KBM-7 (cell line): ENCODE data around the gene KCNJ14.

Experiments
- DNase-seq: peaks from one replicate; pipeline ENCODE4 v3.0.0-alpha.2; 2015
- in situ Hi-C: fragments of 300-500 bp; cut with MboI; formaldehyde crosslinking; loops from 2 replicates; pipeline ENCODE4 v1.14.3; 2020; ENCODE audit warnings: low sequenced_read_pairs, low pct_unique_long_range_greater_than_20kb, mixed read lengths

KCNJ14 gene

GRCh38 chr19:48497728-48498594 is 42.6 kb downstream of the KCNJ14 start:
- no peak for DNase-seq
- in situ Hi-C loops = no loop called here

- DNase-seq = no peak
- in situ Hi-C loops = no loop called here
Observed at GRCh38 chr19:48498595-48499311, 43.4 kb downstream of the KCNJ14 start.

DNA sequence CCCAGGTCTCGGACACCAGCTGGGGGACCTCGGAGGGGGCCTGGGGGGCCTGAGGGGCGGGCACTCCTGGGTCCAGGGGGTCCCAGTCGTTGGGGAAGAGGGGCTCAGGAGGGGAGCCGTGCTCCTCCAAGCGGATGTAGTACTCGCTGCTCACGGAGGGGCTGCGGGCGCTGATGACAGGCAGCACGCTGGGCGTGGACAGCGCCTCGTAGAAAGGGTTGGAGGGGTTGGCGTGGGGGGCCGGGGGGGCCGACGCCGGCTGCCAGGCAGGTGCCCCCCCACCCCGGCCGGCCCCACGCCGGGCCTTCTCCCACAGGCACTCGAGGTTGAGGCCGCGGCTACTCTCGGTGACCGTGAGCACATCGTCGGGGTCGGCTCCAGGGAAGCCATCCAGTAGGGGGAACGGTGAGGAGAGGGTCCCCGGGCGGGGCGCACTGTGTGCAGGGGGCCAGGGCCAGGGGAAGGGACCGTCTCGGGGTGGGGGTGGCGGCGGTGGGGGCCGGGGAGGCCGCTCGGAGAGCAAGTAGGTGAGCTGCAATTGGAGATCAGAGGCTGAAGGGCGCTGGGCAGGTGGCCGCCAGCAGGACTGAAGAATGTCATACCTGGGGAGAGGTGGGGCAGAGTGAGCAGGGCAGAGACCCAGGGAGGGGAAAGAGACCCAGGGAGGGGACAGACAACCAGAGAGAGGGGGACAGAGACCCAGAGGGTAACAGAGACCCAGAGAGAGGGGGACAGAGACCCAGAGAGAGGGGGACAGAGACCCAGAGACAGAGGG is 44.1 kb downstream of the KCNJ14 start:
- DNase-seq = no peak
- in situ Hi-C loops = no loop called here

DNA sequence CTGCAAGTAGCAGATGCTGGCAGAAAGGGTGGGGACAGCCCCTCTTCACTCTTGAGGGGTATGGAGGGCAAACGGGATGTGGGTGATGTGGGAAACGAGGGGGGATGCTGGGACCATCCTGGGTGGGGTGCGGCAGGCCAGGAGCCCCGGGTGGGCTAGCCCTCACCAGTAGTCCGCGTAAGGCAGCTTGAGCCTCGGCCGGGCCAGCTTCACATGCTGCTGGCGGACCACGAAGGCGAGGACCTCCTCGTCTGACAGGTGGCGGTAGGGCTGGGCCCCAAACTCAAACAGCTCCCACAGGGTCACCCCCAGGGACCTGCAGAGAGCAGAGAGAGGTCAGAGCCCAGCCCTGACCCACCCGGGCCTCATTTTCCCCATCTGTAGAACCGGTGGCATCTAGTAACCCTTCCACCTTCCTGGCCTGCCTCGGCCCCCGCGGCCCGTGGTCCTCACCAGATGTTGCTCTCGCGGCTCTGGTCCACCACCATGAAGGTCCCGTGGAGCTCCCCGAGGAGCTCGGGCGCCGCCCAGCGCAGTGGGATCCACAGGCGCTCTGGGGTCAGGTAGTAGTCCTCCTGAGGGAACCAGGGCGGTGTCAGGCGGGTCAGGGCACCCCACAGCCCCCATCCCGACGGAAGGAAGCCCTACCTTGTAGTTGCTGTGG is 45.6 kb downstream of the KCNJ14 start:
- in situ Hi-C loops = no loop called here
- DNase-seq = no peak

- DNase-seq = peak; percentile 98
- in situ Hi-C loops = no loop called here
Observed at GRCh38 chr19:48501494-48502349, 46.3 kb downstream of the KCNJ14 start.

DNA sequence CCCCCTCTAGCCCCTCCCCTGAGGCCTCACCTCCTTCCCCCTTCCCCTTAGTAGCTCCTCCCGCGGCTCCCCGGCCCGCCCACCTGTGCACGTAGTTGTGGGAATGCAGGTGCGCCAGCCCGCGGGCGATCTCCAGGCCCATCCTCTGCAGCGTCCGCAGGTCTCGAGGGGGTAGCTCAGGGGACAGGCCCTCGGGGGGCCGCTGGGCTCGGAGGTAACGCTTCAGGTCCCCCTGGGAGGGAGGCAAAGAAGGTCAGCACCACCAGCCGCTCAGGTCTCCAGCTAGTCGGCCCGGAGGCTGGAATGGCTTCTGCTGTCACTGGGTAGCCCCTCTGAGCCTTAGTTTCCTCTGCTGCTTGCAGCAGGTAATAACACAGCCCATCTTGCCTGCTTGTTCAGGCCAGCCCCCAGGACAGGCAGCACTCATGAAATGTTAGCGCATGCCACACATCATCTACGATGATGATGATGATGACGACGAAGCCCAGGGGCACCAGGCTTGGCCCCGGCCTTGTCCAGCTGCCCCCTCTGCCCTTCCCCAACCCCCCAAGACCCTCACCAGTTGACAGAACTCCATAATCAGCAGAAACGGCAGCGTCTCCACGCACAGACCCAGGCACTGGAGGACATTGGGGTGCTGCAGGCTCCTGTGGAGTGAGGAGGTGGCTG is 47.1 kb downstream of the KCNJ14 start:
- in situ Hi-C loops = no loop called here
- no peak for DNase-seq

GRCh38 chr19:48506138-48506733 is 50.9 kb downstream of the KCNJ14 start:
- DNase-seq = peak; percentile 71

GRCh38 chr19:48507911-48508439 is 52.6 kb downstream of the KCNJ14 start:
- in situ Hi-C loops = no loop called here
- DNase-seq = no peak

More at GRCh38 chr19:48506138-48506733, 50.9 kb downstream of the KCNJ14 start:
- in situ Hi-C loops = no loop called here

GRCh38 chr19:48508729-48509411 is 53.5 kb downstream of the KCNJ14 start:
- DNase-seq = no peak
- in situ Hi-C loops = no loop called here

DNA sequence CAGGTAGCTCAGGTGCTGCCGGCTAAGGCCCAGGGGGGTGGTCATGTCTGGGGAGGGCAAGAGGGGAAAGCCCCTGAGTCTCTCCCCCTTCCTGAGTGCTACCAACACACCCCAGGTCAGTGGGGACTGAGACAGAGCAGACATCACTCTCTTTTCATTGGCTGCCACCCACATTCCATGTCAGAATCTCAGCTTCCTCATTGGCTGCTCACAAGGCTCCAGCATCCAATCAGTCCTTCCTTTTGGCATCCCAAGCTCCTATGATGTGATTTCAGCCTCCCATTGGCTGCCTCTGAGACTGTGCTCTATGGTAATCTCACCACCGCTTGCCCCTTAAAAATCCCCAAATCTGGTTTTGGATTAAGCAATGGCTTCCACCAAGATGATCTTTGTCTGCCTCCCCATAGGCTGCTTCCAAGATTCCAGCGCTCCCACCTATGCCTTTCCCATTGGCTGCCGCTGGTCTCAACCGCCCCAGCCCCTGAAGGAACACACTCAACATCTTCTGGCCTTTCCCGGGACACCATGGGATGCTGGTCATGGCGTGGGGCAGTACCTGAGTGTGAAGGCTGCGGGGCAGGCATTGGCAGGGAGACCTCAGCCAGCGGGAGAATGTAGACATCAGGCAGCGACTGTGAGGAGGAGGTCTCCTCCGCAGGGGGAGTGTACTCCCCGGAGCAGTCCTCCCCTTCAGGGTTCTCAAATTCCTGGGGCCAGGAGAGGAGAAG is 54.3 kb downstream of the KCNJ14 start:
- in situ Hi-C loops = no loop called here
- DNase-seq = no peak

DNA sequence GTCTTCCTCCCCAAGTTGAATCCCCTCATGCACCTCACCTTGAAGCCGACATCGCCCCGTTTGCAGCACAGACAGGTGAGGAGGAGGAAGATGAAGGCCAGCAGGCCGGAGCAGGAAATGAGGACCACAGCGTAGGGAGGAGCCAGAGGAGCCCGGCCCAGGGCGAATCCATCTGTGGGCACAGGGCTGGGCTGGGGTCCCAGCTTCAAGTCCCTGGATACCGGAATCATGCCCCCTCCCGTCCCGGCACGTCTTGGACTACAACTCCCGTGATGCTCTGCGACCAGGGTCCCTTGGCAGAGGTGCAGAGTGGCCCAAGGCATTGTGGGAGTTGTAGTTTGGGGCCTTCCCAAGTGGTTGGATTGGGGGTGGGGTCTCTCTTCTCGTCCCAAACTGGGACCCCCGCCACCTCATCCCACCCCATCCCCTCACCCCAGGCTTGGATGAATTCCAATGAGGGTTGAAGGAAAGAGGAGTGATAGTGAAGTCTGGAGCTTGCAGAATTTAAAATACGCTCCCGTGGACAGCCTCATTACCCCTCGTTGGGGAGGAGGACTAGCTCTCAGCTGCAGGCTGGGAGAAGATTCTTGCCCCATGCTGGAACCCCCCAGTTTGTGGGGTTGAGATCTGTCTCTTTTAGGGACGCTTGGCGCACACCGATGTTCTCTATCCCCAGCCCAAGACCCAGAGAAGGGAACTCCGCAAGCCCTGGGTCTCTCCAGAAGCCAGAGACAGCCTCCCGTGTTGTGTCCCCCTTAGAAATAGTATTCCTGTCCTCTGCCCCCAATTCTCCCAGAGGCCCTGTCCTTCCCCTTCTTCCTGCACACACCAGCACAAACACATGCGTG is 55.3 kb downstream of the KCNJ14 start:
- peak; percentile 43 for DNase-seq
- in situ Hi-C loops = no loop called here

- DNase-seq = no peak
- in situ Hi-C loops = no loop called here
Observed at GRCh38 chr19:48511321-48511731, 56.0 kb downstream of the KCNJ14 start.

GRCh38 chr19:48511800-48512503 is 56.6 kb downstream of the KCNJ14 start, which contains the start of gene LMTK3:
Gene LMTK3, minus strand, starts transcription at chr19:48511835. Its CDS starts 259 bp downstream, at chr19:48511576.
- in situ Hi-C loops = no loop called here
- DNase-seq = peak; percentile 46

- DNase-seq = no peak
- in situ Hi-C loops = no loop called here
Observed at GRCh38 chr19:48512504-48513288, 57.3 kb downstream of the KCNJ14 start.
